HEK293 (cell line): ENCODE data around the gene DNAJB4.

Source experiments
- BCL11A ChIP-seq: fragments of 450-650 bp; formaldehyde crosslinking; IDR thresholded peaks from 2 replicates; pipeline ENCODE4 v1.5.1; 2016; ENCODE audit warnings: low read depth, missing biosample characterization, missing genetic modification characterization
- GLIS2 ChIP-seq: fragments of 450-650 bp; formaldehyde crosslinking; IDR thresholded peaks from 2 replicates; pipeline ENCODE4 v1.5.1; 2016; ENCODE audit warnings: missing biosample characterization, missing genetic modification characterization
- HOXC10 ChIP-seq: sonication (generic); formaldehyde crosslinking; IDR thresholded peaks from 2 replicates; pipeline ENCODE4 v1.8.1; 2023; ENCODE audit warnings: mild to moderate bottlenecking, missing genetic modification reagents
- KLF10 ChIP-seq: fragments of 450-650 bp; IDR thresholded peaks from 2 replicates; pipeline ENCODE4 v1.5.1; 2018; ENCODE audit warnings: missing biosample characterization, mild to moderate bottlenecking, missing genetic modification characterization
- PRDM4 ChIP-seq: fragments of 450-650 bp; formaldehyde crosslinking; IDR thresholded peaks from 2 replicates; pipeline ENCODE4 v1.5.1; 2017; ENCODE audit warnings: missing biosample characterization, missing genetic modification characterization
- TCF7L2 ChIP-seq: IDR thresholded peaks from 2 replicates; pipeline ENCODE4 v1.6.1; 2011; ENCODE audit warnings: low read depth, mild to moderate bottlenecking, inconsistent platforms, low read length, moderate library complexity, borderline replicate concordance
- ZBTB1 ChIP-seq: fragments of 450-650 bp; formaldehyde crosslinking; IDR thresholded peaks from 2 replicates; pipeline ENCODE4 v1.5.1; 2016; ENCODE audit warnings: missing biosample characterization, missing genetic modification characterization
- ZEB2 ChIP-seq: fragments of 450-650 bp; formaldehyde crosslinking; IDR thresholded peaks from 2 replicates; pipeline ENCODE4 v1.5.1; 2016; ENCODE audit warnings: missing biosample characterization, missing genetic modification characterization
- ZFHX2 ChIP-seq: fragments of 450-650 bp; formaldehyde crosslinking; conservative IDR thresholded peaks from 2 replicates; pipeline ENCODE4 v1.5.1; 2016; ENCODE audit warnings: missing biosample characterization, missing genetic modification characterization
- ZFP3 ChIP-seq: fragments of 450-650 bp; formaldehyde crosslinking; IDR thresholded peaks from 2 replicates; pipeline ENCODE4 v1.5.1; 2016; ENCODE audit warnings: low read depth, missing biosample characterization, missing genetic modification characterization
- ZNF121 ChIP-seq: fragments of 450-650 bp; formaldehyde crosslinking; IDR thresholded peaks from 2 replicates; pipeline ENCODE4 v1.5.1; 2016; ENCODE audit warnings: missing biosample characterization, missing genetic modification characterization
- ZNF223 ChIP-seq: fragments of 450-650 bp; formaldehyde crosslinking; IDR thresholded peaks from 2 replicates; pipeline ENCODE4 v1.5.1; 2016; ENCODE audit warnings: missing biosample characterization, missing genetic modification characterization
- ZNF311 ChIP-seq: fragments of 450-650 bp; formaldehyde crosslinking; IDR thresholded peaks from 2 replicates; pipeline ENCODE4 v1.5.1; 2017; ENCODE audit warnings: missing biosample characterization, missing genetic modification characterization, borderline replicate concordance
- ZNF362 ChIP-seq: fragments of 450-650 bp; formaldehyde crosslinking; IDR thresholded peaks from 2 replicates; pipeline ENCODE4 v1.5.1; 2016; ENCODE audit warnings: missing biosample characterization, missing genetic modification characterization
- ZNF366 ChIP-seq: fragments of 450-650 bp; formaldehyde crosslinking; conservative IDR thresholded peaks from 2 replicates; pipeline ENCODE4 v1.5.1; 2016; ENCODE audit warnings: missing biosample characterization, missing genetic modification characterization
- ZNF48 ChIP-seq: fragments of 450-650 bp; formaldehyde crosslinking; IDR thresholded peaks from 2 replicates; pipeline ENCODE4 v1.5.1; 2016; ENCODE audit warnings: missing biosample characterization, missing genetic modification characterization
- ZNF514 ChIP-seq: fragments of 450-650 bp; formaldehyde crosslinking; IDR thresholded peaks from 2 replicates; pipeline ENCODE4 v1.5.1; 2016; ENCODE audit warnings: missing biosample characterization, missing genetic modification characterization
- ZNF626 ChIP-seq: fragments of 450-650 bp; sonication (Bioruptor Pico); formaldehyde crosslinking; IDR thresholded peaks from 2 replicates; pipeline ENCODE4 v1.5.1; 2018; ENCODE audit warnings: missing biosample characterization, missing genetic modification characterization, inconsistent platforms
- ZNF704 ChIP-seq: fragments of 450-650 bp; formaldehyde crosslinking; IDR thresholded peaks from 2 replicates; pipeline ENCODE4 v1.5.1; 2016; ENCODE audit warnings: missing biosample characterization, missing genetic modification characterization
- ZNF792 ChIP-seq: fragments of 450-650 bp; formaldehyde crosslinking; IDR thresholded peaks from 2 replicates; pipeline ENCODE4 v1.5.1; 2016; ENCODE audit warnings: missing biosample characterization, missing genetic modification characterization
- ZSCAN18 ChIP-seq: fragments of 450-650 bp; formaldehyde crosslinking; IDR thresholded peaks from 2 replicates; pipeline ENCODE4 v1.5.1; 2016; ENCODE audit warnings: missing biosample characterization, missing genetic modification characterization
- TF ChIP-seq, protein P1 (sequence below): fragments of 450-650 bp; formaldehyde crosslinking; IDR thresholded peaks from 2 replicates; pipeline ENCODE4 v1.5.1; 2016; ENCODE audit warnings: missing biosample characterization, missing genetic modification characterization
- TF ChIP-seq, protein P2 (sequence below): sonication (generic); formaldehyde crosslinking; IDR thresholded peaks from 2 replicates; pipeline ENCODE4 v1.8.1; 2022; ENCODE audit warnings: mild to moderate bottlenecking, moderate library complexity, missing genetic modification reagents
- TF ChIP-seq, protein P3 (sequence below): fragments of 450-650 bp; formaldehyde crosslinking; IDR thresholded peaks from 2 replicates; pipeline ENCODE4 v1.5.1; 2016; ENCODE audit warnings: missing biosample characterization, missing genetic modification characterization
- TF ChIP-seq, protein P4 (sequence below): fragments of 450-650 bp; IDR thresholded peaks from 2 replicates; pipeline ENCODE4 v1.5.1; 2018; ENCODE audit warnings: missing biosample characterization, missing genetic modification characterization
- TF ChIP-seq, protein P5 (sequence below): fragments of 450-650 bp; formaldehyde crosslinking; IDR thresholded peaks from 2 replicates; pipeline ENCODE4 v1.5.1; 2017; ENCODE audit warnings: missing biosample characterization, missing genetic modification characterization

The DNAJB4 gene

DNA sequence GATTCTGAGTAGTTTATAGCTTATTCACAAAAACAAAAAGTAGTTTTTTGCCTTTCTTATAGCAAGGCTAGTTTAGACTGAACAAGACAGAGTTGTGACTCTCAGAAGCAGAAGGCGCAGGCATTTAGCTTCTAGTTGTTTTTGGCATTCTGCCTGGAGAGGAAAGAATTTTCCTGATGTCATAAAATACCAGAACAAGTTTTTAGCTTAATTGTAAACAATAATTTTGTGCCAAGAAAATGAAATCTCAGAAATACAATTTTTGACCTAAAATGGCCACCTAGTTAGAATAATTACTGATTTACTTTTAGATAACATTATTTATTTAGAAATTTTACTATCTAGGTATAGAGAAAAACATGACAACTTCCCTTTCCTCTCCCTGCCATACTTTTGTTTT, 1.0 kb downstream of the DNAJB4 start (continued):
- TF ChIP-seq ZNF792 = no peak
- peak; percentile 74; the same call in 1 of the 2 replicates for TF ChIP-seq ZNF366 (tag by site-specific recombination)
- no peak for TF ChIP-seq ZSCAN18 (tag by site-specific recombination)
- TF ChIP-seq ZNF121 (tag by site-specific recombination) = no peak
- TF ChIP-seq ZNF704 = no peak
- TF ChIP-seq TCF7L2 = no peak
- 0 out of 2 replicates have a peak, but pooled peaks have one; percentile 47 for TF ChIP-seq KLF10 (tag by site-specific recombination)
- 0 out of 2 replicates have a peak, but pooled peaks have one; percentile 72 for TF ChIP-seq ZNF362 (tag by site-specific recombination)
- TF ChIP-seq ZNF48 (tag by site-specific recombination) = no peak
- no peak for TF ChIP-seq ZNF223 (tag by site-specific recombination)
- TF ChIP-seq, protein P1, sequence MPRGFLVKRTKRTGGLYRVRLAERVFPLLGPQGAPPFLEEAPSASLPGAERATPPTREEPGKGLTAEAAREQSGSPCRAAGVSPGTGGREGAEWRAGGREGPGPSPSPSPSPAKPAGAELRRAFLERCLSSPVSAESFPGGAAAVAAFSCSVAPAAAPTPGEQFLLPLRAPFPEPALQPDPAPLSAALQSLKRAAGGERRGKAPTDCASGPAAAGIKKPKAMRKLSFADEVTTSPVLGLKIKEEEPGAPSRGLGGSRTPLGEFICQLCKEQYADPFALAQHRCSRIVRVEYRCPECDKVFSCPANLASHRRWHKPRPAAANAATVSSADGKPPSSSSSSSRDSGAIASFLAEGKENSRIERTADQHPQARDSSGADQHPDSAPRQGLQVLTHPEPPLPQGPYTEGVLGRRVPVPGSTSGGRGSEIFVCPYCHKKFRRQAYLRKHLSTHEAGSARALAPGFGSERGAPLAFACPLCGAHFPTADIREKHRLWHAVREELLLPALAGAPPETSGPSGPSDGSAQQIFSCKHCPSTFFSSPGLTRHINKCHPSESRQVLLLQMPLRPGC = peak; percentile 84; the same call in 1 of the 2 replicates
- TF ChIP-seq ZBTB1 (tag by site-specific recombination) = no peak
- TF ChIP-seq, protein P2, sequence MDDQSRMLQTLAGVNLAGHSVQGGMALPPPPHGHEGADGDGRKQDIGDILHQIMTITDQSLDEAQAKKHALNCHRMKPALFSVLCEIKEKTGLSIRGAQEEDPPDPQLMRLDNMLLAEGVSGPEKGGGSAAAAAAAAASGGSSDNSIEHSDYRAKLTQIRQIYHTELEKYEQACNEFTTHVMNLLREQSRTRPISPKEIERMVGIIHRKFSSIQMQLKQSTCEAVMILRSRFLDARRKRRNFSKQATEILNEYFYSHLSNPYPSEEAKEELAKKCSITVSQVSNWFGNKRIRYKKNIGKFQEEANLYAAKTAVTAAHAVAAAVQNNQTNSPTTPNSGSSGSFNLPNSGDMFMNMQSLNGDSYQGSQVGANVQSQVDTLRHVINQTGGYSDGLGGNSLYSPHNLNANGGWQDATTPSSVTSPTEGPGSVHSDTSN (CRISPR knock-in tag) = no peak
- TF ChIP-seq, protein P3, sequence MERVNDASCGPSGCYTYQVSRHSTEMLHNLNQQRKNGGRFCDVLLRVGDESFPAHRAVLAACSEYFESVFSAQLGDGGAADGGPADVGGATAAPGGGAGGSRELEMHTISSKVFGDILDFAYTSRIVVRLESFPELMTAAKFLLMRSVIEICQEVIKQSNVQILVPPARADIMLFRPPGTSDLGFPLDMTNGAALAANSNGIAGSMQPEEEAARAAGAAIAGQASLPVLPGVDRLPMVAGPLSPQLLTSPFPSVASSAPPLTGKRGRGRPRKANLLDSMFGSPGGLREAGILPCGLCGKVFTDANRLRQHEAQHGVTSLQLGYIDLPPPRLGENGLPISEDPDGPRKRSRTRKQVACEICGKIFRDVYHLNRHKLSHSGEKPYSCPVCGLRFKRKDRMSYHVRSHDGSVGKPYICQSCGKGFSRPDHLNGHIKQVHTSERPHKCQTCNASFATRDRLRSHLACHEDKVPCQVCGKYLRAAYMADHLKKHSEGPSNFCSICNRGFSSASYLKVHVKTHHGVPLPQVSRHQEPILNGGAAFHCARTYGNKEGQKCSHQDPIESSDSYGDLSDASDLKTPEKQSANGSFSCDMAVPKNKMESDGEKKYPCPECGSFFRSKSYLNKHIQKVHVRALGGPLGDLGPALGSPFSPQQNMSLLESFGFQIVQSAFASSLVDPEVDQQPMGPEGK (tag by site-specific recombination) = no peak
- 0 out of 2 replicates have a peak, but pooled peaks have one; percentile 21 for TF ChIP-seq ZNF626 (tag by site-specific recombination)
- TF ChIP-seq GLIS2 (tag by site-specific recombination) = no peak
- TF ChIP-seq PRDM4 (tag by site-specific recombination) = no peak
- no peak for TF ChIP-seq ZNF514 (tag by site-specific recombination)
- no peak for TF ChIP-seq ZFHX2
- TF ChIP-seq HOXC10 (CRISPR knock-in tag) = no peak
- TF ChIP-seq, protein P4, sequence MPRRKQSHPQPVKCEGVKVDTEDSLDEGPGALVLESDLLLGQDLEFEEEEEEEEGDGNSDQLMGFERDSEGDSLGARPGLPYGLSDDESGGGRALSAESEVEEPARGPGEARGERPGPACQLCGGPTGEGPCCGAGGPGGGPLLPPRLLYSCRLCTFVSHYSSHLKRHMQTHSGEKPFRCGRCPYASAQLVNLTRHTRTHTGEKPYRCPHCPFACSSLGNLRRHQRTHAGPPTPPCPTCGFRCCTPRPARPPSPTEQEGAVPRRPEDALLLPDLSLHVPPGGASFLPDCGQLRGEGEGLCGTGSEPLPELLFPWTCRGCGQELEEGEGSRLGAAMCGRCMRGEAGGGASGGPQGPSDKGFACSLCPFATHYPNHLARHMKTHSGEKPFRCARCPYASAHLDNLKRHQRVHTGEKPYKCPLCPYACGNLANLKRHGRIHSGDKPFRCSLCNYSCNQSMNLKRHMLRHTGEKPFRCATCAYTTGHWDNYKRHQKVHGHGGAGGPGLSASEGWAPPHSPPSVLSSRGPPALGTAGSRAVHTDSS (tag by site-specific recombination) = no peak
- no peak for TF ChIP-seq ZFP3
- no peak for TF ChIP-seq BCL11A
- TF ChIP-seq, protein P5, sequence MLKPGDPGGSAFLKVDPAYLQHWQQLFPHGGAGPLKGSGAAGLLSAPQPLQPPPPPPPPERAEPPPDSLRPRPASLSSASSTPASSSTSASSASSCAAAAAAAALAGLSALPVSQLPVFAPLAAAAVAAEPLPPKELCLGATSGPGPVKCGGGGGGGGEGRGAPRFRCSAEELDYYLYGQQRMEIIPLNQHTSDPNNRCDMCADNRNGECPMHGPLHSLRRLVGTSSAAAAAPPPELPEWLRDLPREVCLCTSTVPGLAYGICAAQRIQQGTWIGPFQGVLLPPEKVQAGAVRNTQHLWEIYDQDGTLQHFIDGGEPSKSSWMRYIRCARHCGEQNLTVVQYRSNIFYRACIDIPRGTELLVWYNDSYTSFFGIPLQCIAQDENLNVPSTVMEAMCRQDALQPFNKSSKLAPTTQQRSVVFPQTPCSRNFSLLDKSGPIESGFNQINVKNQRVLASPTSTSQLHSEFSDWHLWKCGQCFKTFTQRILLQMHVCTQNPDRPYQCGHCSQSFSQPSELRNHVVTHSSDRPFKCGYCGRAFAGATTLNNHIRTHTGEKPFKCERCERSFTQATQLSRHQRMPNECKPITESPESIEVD = peak; percentile 100
- no peak for TF ChIP-seq ZNF311 (tag by site-specific recombination)
- peak; percentile 73 for TF ChIP-seq ZEB2 (tag by site-specific recombination)
